Putamen (tissue), 1 donor: ENCODE data around the gene FHDC1.

Source experiments
- DNase-seq: peaks from one replicate; pipeline ENCODE4 v3.0.0-alpha.2; 2016; ENCODE audit warnings: low spot score

Gene FHDC1

GRCh38 chr4:152957437-152958171 is 21.5 kb downstream of the FHDC1 start:
- no peak for DNase-seq

GRCh38 chr4:152959080-152959479 is 23.0 kb downstream of the FHDC1 start:
- DNase-seq, result no peak

- DNase-seq, result no peak
Measured at GRCh38 chr4:152960082-152960481, 24.0 kb downstream of the FHDC1 start.

GRCh38 chr4:152961014-152961772 is 25.1 kb downstream of the FHDC1 start:
- no peak for DNase-seq

GRCh38 chr4:152961773-152962115 is 25.6 kb downstream of the FHDC1 start:
- no peak for DNase-seq

- no peak for DNase-seq
Measured at GRCh38 chr4:152962150-152962549, 26.0 kb downstream of the FHDC1 start.

GRCh38 chr4:152964335-152964734 is 28.2 kb downstream of the FHDC1 start:
- no peak for DNase-seq

GRCh38 chr4:152965611-152966010 is 29.5 kb downstream of the FHDC1 start:
- no peak for DNase-seq

- no peak for DNase-seq
Measured at GRCh38 chr4:152967907-152968306, 31.8 kb downstream of the FHDC1 start.

- DNase-seq, result no peak
Measured at GRCh38 chr4:152968806-152969394, 32.8 kb downstream of the FHDC1 start.

- DNase-seq, result no peak
Measured at GRCh38 chr4:152970102-152970820, 34.1 kb downstream of the FHDC1 start.

- no peak for DNase-seq
Measured at GRCh38 chr4:152971053-152971452, 34.9 kb downstream of the FHDC1 start.

GRCh38 chr4:152972821-152973628 is 36.9 kb downstream of the FHDC1 start:
- DNase-seq, result no peak

- peak; percentile 21 for DNase-seq
Measured at GRCh38 chr4:152973629-152974467, 37.7 kb downstream of the FHDC1 start.

- DNase-seq, result no peak
Measured at GRCh38 chr4:152974468-152975379, 38.6 kb downstream of the FHDC1 start.

- no peak for DNase-seq
Measured at GRCh38 chr4:152975380-152976211, 39.5 kb downstream of the FHDC1 start.

GRCh38 chr4:152976212-152976761 is 40.2 kb downstream of the FHDC1 start:
- no peak for DNase-seq

GRCh38 chr4:152979731-152980330 is 43.7 kb downstream of the FHDC1 start:
- DNase-seq, result no peak
